Neural progenitor cell (in vitro differentiated cells): ENCODE results near the gene NPC1L1. TPM values are rescaled to one million over a fixed set of nuclear protein-coding genes. Genes with fewer than 3 reads are reported as not detected.

Source experiments
- DNase-seq: peaks from one replicate; pipeline ENCODE4 v3.0.0-alpha.2; 2016; ENCODE audit warnings: low spot score
- H2AFZ ChIP-seq: fragments of 200-600 bp; sonication (generic); replicated peaks from 2 replicates; pipeline ENCODE4 v1.6.1; 2016; ENCODE audit warnings: antibody characterized with exemption
- H3F3A ChIP-seq: fragments of 200-600 bp; sonication (generic); 2 replicates; pipeline ENCODE4 v1.6.1; 2016; ENCODE audit warnings: antibody characterized with exemption, low read depth
- H3K27ac ChIP-seq: fragments of 200-600 bp; sonication (generic); 2 replicates; pipeline ENCODE4 v1.5.1; 2016; ENCODE audit warnings: mild to moderate bottlenecking
- H3K27me3 ChIP-seq: fragments of 200-600 bp; sonication (generic); 2 replicates; pipeline ENCODE4 v1.6.1; 2016; ENCODE audit warnings: mild to moderate bottlenecking, moderate library complexity
- H3K36me3 ChIP-seq: fragments of 200-600 bp; sonication (generic); 2 replicates; pipeline ENCODE4 v1.5.1; 2016
- H3K4me1 ChIP-seq: fragments of 200-600 bp; sonication (generic); 2 replicates; pipeline ENCODE4 v1.6.1; 2016; ENCODE audit warnings: mixed run types
- H3K4me2 ChIP-seq: fragments of 200-600 bp; sonication (generic); 2 replicates; pipeline ENCODE4 v1.6.1; 2016
- H3K4me3 ChIP-seq: fragments of 200-600 bp; sonication (generic); 2 replicates; pipeline ENCODE4 v1.5.1; 2016
- H3K79me2 ChIP-seq: fragments of 200-600 bp; sonication (generic); 2 replicates; pipeline ENCODE4 v1.6.1; 2016; ENCODE audit warnings: low read depth
- H3K9ac ChIP-seq: fragments of 200-600 bp; sonication (generic); 2 replicates; pipeline ENCODE4 v1.6.1; 2016
- H3K9me3 ChIP-seq: fragments of 200-600 bp; sonication (generic); 2 replicates; pipeline ENCODE4 v1.5.1; 2016; ENCODE audit warnings: low read depth
- H4K20me1 ChIP-seq: fragments of 200-600 bp; sonication (generic); 2 replicates; pipeline ENCODE4 v1.6.1; 2016; ENCODE audit warnings: low read depth
- H3K27ac Mint-ChIP-seq: 3 replicates; pipeline ENCODE4 v1.8.0; 2021; ENCODE audit warnings: mixed read lengths
- H3K27me3 Mint-ChIP-seq: 2 replicates; pipeline ENCODE4 v1.8.0; 2022; ENCODE audit warnings: low read depth, mild to moderate bottlenecking, inconsistent platforms, moderate library complexity, mixed read lengths; ENCODE audit not compliant: insufficient read depth
- H3K36me3 Mint-ChIP-seq: 3 replicates; pipeline ENCODE4 v1.8.0; 2021; ENCODE audit warnings: mixed read lengths
- H3K4me1 Mint-ChIP-seq: 3 replicates; pipeline ENCODE4 v1.8.0; 2021; ENCODE audit warnings: mixed read lengths
- H3K4me3 Mint-ChIP-seq: 3 replicates; pipeline ENCODE4 v1.8.0; 2021; ENCODE audit warnings: mild to moderate bottlenecking, moderate library complexity, mixed read lengths
- H3K9me3 Mint-ChIP-seq: 3 replicates; pipeline ENCODE4 v1.8.0; 2020; ENCODE audit warnings: mixed read lengths
- CTCF ChIP-seq: fragments of 200-600 bp; sonication (generic); IDR thresholded peaks from 2 replicates; pipeline ENCODE4 v1.5.1; 2017; ENCODE audit warnings: antibody characterized with exemption, mild to moderate bottlenecking
- EZH2 ChIP-seq: fragments of 200-600 bp; sonication (generic); IDR thresholded peaks from 2 replicates; pipeline ENCODE4 v1.6.1; 2017; ENCODE audit warnings: antibody characterized with exemption, mild to moderate bottlenecking, moderate library complexity
- EZH2phosphoT487 ChIP-seq: fragments of 200-600 bp; sonication (generic); IDR thresholded peaks from 2 replicates; pipeline ENCODE4 v1.6.1; 2017; ENCODE audit warnings: antibody characterized with exemption
- total RNA-seq: library from RNA; depleted of rRNA; stranded (reverse); fragments of >200 nt; gene quantifications from 2 replicates; pipeline ENCODE4 v1.2.3, GENCODE V29; 2015; ENCODE audit warnings: low replicate concordance

The NPC1L1 gene
- total RNA-seq, 1 donor from 2014 or later = not detected

GRCh38 chr7:44517175-44517574 lies 24.0 kb downstream of the NPC1L1 start:
- H3K27me3 Mint-ChIP-seq = no peaks in the 10 kb centered on the region
- Histone ChIP-seq H3K27me3 (no peaks in the 10 kb centered on the region), H3K4me2 (no peak overlapping the region), H3K36me3 (no peaks in the 10 kb centered on the region), H3K4me1 (no peaks in the 10 kb centered on the region), H3K4me3 (no peak overlapping the region), H3K9ac (no peak overlapping the region), H2AFZ (no peak overlapping the region), H3F3A (no peaks in the 10 kb centered on the region), H3K79me2 (no peaks in the 10 kb centered on the region), H3K27ac (no peak overlapping the region), H4K20me1 (no peaks in the 10 kb centered on the region), H3K9me3 (no peaks in the 10 kb centered on the region)
- DNase-seq = no peak
- H3K4me3 Mint-ChIP-seq = no peak overlapping the region
- no peaks in the 10 kb centered on the region for H3K36me3 Mint-ChIP-seq
- no peaks in the 10 kb centered on the region for H3K9me3 Mint-ChIP-seq
- no peak overlapping the region for H3K27ac Mint-ChIP-seq
- H3K4me1 Mint-ChIP-seq = no peaks in the 10 kb centered on the region
- TF ChIP-seq EZH2 = no peak
- TF ChIP-seq EZH2phosphoT487 = no peak
- no peak for TF ChIP-seq CTCF

GRCh38 chr7:44515590-44516268 lies 25.4 kb downstream of the NPC1L1 start:
- Histone ChIP-seq H3F3A (no peaks in the 10 kb centered on the region), H3K79me2 (no peaks in the 10 kb centered on the region), H3K36me3 (no peaks in the 10 kb centered on the region), H4K20me1 (no peaks in the 10 kb centered on the region), H3K4me2 (no peak overlapping the region), H3K9me3 (no peaks in the 10 kb centered on the region), H3K27ac (no peak overlapping the region), H3K9ac (no peak overlapping the region), H2AFZ (no peak overlapping the region), H3K4me1 (no peaks in the 10 kb centered on the region), H3K27me3 (no peaks in the 10 kb centered on the region), H3K4me3 (no peak overlapping the region)
- Mint-ChIP-seq H3K4me1 (no peaks in the 10 kb centered on the region), H3K27ac (no peak overlapping the region), H3K4me3 (no peak overlapping the region), H3K36me3 (no peaks in the 10 kb centered on the region), H3K9me3 (no peaks in the 10 kb centered on the region), H3K27me3 (no peaks in the 10 kb centered on the region)
- no peak for DNase-seq
- TF ChIP-seq EZH2phosphoT487 (no peak), EZH2 (no peak), CTCF (no peak)

- peaks cover 3% of the 10 kb centered on the region for H3K9me3 Mint-ChIP-seq
- no peaks in the 10 kb centered on the region for H3K36me3 Mint-ChIP-seq
- no peak overlapping the region for H3K27ac Mint-ChIP-seq
- no peaks in the 10 kb centered on the region for H3K36me3 ChIP-seq
- H3K9me3 ChIP-seq = no peaks in the 10 kb centered on the region
- no peaks in the 10 kb centered on the region for H3K27me3 ChIP-seq
- H3K4me2 ChIP-seq = no peak overlapping the region
- DNase-seq = no peak
- no peaks in the 10 kb centered on the region for H3K79me2 ChIP-seq
- H2AFZ ChIP-seq = no peak overlapping the region
- H3K4me1 Mint-ChIP-seq = no peaks in the 10 kb centered on the region
- H3F3A ChIP-seq = no peaks in the 10 kb centered on the region
- no peak overlapping the region for H3K9ac ChIP-seq
- no peaks in the 10 kb centered on the region for H3K4me1 ChIP-seq
- H3K4me3 ChIP-seq = no peak overlapping the region
- H3K4me3 Mint-ChIP-seq = no peak overlapping the region
- H3K27me3 Mint-ChIP-seq = no peaks in the 10 kb centered on the region
- no peaks in the 10 kb centered on the region for H4K20me1 ChIP-seq
- TF ChIP-seq EZH2 (no peak), CTCF (no peak), EZH2phosphoT487 (no peak)
- no peak overlapping the region for H3K27ac ChIP-seq
Observed at GRCh38 chr7:44512736-44513135, 28.4 kb downstream of the NPC1L1 start.
